GM18870 (cell line): ENCODE results near the gene SAP30L.

ENCODE experiments used
- ATAC-seq: cut with Tn5 transposase; IDR thresholded peaks from one replicate; pipeline ENCODE4 v1.9.1; 2021; ENCODE audit warnings: moderate library complexity; ENCODE audit not compliant: unreplicated experiment

The SAP30L gene

GRCh38 chr5:154505567-154505966, 59.8 kb downstream of the SAP30L start:
- ATAC-seq: no peak

DNA sequence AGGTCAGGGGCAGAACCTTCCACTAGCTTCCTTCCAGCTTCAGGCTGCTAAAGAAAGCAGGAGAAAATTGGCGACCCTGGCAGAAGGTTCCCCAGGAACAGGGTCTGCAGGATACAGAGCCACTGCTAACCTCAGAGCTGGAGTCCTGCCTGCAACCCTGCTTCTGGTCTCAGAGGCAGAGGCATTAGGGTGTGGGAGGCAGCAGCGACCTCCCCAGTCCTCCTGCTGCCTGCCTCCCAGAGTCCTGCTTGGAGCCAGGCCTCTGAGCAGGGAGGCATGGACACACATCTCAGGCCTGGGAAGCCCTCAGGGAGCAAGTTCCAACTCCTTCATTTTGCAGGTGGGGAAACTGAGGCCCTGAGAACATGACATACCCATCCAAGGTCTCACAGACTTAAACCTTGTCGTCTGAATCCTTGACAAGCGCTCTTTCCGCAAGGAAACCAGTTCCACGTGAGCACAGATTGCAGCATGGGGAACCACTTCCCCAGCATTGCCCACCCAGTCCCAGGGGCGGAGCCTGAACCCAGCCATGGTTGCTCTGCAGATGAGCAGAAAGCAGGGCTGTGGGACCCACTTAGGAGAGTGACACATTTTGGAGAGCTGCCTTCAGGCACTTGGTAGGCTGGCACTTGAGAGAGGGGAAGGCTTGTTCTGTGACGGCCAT, 60.4 kb downstream of the SAP30L start:
- ATAC-seq: no peak

DNA sequence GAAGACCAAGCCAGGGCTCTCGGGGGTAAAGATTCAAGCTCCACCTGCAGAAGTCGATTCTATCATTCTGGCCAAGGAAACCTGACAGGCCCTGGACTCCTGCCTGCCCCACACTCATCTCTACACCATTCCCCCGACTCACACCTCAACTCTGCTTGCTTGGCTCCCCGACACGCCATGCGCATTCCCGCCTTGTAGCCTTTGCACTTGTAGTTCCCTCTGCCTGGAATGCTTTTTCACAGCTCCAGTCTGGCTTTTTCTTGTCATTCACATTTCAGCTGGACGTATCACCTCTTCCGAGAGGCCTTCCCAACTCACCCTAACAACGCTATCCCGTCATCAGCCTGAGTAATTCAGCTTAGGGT, 60.9 kb downstream of the SAP30L start:
- ATAC-seq: no peak

DNA sequence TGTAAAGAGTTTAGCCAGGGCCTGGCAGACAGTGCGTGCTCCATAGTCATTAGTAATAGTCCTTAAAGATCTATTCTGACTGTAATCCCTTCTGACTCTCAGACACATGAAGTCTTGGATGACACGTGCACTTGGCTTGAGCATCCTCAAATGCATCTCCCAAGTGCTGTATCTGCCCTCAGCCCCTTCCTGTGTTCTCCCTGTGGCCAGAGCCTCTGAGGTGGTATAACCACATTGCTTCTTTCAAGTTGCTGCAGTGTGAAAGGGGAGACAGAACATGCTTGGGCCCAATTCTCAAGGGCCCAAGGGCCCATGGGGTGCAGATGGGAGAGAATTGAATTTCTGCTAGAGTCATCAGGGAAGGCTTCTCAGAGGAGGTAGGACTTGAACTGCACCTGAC, 62.3 kb downstream of the SAP30L start:
- no peak for ATAC-seq

DNA sequence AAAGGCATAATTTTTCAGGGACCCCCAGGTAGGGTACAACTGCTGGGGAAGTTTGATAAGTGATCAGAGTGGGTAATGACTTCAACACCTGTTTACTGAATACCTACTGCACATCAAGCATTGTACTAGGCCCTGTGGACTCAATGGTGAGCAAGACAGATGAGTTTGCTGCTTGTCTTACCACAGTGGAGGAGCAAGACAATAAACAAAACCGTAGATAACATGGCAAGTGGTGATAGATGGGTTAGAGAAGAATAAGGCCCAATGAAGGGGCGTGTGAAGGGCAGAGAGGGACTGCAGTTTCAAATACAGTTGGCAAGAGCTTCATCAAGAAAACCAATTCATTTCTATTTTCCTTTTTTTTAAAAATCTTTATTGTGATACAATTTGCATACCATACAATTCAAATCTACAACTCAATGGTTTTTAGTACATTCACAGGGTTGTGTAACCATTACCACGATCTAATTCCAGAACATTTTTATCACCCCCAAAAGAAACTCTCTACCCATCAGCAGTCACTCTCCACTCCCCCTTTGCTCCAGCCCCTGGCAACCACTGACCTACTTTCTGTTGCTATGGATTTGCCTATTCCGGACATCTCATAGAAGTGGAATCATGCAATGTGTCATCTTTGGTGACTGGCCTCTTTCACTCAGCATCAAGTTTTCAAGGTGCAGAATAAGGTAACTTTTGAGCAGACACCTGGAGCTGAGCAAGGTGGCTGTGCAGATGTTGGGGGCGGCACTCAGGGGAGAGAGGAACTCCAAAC, 64.2 kb downstream of the SAP30L start:
- ATAC-seq: no peak
